GM12864 (cell line): Measurements from ENCODE around the gene SEPTIN10.
"Not testable (repeated sequence)": the region's sequence is repeated elsewhere in the genome, so short reads cannot be mapped to it uniquely, and the experiment has no call there.

Source experiments
- DNase-seq: peaks from one replicate; pipeline ENCODE4 v3.0.0-alpha.2; 2011; ENCODE audit warnings: low read depth
- H3K4me3 ChIP-seq: 2 replicates; pipeline ENCODE4 v1.5.1; 2011; ENCODE audit warnings: mild to moderate bottlenecking, low read depth, low read length, control low read depth
- TF ChIP-seq, protein P1 (sequence below): IDR thresholded peaks from 2 replicates; pipeline ENCODE4 v1.5.1; 2011; ENCODE audit warnings: low read depth, mild to moderate bottlenecking, moderate library complexity, low read length, control low read depth, inconsistent platforms; ENCODE audit errors: missing control alignments

SEPTIN10 gene

DNA sequence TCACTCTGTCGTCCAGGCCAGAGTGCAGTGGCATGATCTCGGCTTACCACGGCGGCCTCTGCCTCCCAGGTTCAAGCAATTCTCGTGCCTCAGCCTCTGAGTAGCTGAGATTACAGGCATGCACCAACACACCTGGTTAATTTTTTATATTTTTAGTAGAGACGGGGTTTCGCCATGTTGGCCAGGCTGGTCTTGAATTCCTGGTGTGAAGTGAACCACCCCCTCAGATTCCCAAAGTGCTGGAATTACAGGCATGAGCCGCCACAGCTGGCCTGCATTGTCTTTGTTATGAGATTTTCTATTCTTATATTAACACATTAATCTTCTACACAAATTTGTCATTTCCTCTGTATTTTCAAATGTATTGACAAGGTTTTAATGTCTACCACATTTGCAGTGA lies 75.2 kb downstream of the SEPTIN10 start:
- no peak overlapping the region for H3K4me3 ChIP-seq
- no peak for DNase-seq
- TF ChIP-seq, protein P1, sequence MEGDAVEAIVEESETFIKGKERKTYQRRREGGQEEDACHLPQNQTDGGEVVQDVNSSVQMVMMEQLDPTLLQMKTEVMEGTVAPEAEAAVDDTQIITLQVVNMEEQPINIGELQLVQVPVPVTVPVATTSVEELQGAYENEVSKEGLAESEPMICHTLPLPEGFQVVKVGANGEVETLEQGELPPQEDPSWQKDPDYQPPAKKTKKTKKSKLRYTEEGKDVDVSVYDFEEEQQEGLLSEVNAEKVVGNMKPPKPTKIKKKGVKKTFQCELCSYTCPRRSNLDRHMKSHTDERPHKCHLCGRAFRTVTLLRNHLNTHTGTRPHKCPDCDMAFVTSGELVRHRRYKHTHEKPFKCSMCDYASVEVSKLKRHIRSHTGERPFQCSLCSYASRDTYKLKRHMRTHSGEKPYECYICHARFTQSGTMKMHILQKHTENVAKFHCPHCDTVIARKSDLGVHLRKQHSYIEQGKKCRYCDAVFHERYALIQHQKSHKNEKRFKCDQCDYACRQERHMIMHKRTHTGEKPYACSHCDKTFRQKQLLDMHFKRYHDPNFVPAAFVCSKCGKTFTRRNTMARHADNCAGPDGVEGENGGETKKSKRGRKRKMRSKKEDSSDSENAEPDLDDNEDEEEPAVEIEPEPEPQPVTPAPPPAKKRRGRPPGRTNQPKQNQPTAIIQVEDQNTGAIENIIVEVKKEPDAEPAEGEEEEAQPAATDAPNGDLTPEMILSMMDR, result no peak

DNA sequence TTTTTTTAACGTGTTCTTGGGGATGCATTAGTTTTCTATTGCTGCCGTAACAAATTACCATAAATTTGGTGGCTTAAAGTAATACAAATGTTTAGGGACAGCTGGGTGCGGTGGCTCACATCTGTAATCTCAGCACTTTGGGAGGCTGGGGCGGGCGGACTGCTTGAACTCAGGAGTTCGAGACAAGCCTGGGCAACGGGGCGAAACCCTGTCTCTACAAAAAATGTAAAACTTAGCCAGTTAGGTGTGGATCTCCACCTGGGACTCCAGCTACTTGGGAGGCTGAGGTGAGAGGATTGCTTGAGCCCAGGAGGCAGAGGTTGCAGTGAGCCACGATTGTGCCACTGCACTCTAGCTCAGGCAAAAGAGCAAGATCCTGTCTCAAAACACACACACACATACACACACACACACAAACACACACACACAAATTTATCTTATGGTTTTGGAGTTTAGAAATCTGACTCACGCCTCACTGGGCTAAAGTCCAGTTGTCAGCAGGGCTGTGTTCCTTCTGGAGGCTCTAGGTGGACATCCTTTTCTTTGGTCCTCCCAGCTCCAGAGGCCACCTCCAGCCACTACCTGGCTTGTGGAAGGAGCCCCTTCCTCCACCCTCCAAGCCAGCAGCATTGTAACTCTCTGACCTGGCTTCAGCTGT lies 76.1 kb downstream of the SEPTIN10 start:
- no peak for DNase-seq
- no peak overlapping the region for H3K4me3 ChIP-seq
- TF ChIP-seq, protein P1, result no peak

DNA sequence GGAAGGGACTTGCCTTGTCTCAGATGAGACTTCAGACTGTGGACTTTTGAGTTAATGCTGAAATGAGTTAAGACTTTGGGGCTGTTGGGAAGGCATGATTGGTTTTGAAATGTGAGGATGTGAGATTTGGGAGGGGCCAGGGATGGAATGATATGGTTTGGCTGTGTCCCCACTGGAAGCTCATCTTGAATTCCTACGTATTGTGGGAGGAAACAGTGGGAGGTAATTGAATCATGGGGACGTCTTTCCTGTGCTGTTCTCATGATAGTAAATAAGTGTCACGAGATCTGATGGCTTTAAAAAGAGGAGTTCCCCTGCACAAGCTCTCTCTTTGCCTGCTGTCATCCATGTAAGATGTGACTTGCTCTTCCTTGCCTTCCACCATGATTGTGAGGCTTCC lies 77.2 kb downstream of the SEPTIN10 start:
- not testable (repeated sequence) for H3K4me3 ChIP-seq, DNase-seq

DNA sequence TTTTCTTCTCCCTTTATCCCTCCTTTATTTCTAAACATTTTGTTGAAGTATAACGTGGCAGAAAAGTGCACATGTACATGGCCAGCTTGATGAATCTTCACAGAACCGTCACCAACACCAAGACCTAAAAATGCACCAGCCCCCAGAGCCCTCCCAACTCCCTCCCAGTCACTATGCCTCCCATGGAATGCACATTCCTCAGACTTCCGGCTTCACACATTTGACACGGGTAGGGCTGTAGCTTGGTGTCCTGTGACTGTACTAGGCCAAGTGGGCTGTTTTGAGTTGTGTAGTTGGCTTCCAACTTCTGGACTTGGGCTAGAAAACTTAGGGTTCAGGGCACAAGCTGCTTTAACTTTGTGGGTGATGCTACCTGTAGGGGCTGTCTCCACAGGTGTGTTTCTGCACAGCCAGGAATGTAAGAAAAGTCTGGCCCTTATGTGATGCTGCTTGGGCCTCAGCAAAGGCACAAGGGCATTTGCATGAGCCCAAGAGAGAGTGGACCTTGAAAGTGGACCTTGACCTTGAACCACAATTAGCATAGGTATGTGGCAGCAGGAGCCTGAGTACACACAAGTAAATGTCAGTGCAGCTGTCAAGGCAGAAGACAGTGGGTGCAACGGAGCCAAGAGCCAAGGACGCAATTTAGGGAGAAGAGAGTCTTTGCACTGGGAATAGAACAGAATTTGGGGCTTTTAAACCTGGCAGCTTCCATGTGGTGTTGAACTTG lies 78.4 kb downstream of the SEPTIN10 start:
- H3K4me3 ChIP-seq, result no peak overlapping the region
- TF ChIP-seq, protein P1, result no peak
- no peak for DNase-seq

DNA sequence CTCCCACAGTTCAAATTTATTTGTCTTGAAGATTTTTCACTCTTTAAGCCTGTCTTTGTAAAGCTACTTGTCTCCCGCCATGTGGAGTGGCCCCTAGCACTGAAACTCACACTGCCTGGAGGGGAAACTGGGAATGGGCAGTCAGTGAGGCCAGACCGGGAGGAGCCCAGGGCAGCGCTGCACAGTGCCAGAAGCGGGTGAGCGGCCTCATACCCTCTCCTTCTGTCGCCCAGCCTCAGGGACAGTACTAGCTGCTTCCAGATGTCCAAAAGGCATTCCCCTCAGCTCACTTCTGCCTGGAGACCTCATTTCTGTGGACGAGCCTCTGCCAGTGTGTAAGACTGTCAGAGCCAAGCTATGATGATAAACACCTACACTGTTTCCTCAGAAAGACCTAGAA lies 79.9 kb downstream of the SEPTIN10 start:
- no peak for DNase-seq
- H3K4me3 ChIP-seq, result no peak overlapping the region
- TF ChIP-seq, protein P1, result no peak

DNA sequence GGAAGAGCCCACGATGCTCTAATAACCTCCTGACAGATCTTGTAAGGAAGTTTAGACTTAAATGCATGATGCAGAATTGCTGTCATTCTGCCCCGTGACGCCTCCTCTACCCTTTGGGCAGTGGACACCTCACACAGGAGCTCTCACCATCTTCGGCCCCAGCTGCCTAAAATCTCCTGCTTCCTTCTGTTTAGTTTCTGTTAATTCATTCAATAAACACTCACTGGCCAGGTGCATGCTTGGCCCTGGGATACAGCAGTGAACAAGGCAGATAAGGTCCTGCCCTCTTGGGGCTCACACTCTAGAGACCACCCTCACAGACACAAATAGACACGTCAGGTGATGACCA lies 81.1 kb downstream of the SEPTIN10 start:
- H3K4me3 ChIP-seq, result no peak overlapping the region
- TF ChIP-seq, protein P1, result no peak
- no peak for DNase-seq

DNA sequence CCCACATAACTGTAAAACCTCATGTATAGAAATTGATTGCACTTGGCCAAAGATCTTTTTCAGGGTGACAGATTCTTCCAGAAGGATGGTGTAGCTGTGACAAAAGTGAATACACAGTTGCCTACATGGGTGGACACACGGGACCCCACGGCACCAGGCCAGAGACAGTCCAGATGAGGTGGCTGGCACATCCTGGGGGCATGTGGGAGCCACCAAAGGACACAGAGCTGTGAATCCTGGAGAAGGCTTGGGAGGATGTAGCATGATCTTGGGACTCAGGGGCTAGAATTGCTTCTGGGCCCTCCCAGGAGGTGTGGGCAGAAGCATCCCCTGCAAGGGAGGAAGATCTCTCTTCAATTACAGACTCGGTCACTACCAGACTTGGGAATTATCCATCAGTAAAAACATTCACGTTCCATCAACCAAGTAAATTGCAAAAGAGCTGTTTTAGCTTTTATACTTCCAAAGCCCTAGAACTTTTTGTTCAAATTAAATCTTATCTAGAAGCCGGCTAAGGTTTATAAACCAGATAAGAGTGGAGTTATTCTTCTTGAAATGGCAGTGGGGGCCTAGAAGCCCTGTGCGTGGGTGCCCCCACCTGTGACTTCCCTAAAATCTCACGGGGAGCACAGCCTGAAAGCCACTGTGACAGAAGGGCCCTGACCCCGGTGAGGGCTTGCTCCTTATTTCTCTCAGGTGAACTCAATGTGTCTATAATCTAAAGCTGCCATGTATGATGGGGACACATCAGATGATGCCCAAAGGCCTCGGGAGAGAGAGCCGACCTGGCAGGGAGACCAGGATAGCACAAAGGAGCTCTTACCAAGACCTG lies 81.7 kb downstream of the SEPTIN10 start:
- TF ChIP-seq, protein P1, result no peak
- no peak overlapping the region for H3K4me3 ChIP-seq
- no peak for DNase-seq
